Suprapubic skin (tissue), 4 donors: Measurements from ENCODE around the gene DHX40. TPM values are rescaled to one million over a fixed set of nuclear protein-coding genes. Genes with fewer than 3 reads are reported as not detected.
"Not testable (repeated sequence)": the region's sequence is repeated elsewhere in the genome, so short reads cannot be mapped to it uniquely, and the experiment has no call there.

Source experiments
- DNase-seq, 2 donors: peaks; one replicate each; pipeline ENCODE4 v3.0.0-alpha.2; 2019; ENCODE audit warnings: low spot score in 2 of 2
- H3K27ac ChIP-seq: fragments of 200-600 bp; sonication (generic); one replicate; pipeline ENCODE4 v1.5.1; 2019
- H3K27me3 ChIP-seq: fragments of 200-600 bp; sonication (generic); one replicate; pipeline ENCODE4 v1.5.1; 2019
- H3K36me3 ChIP-seq: fragments of 200-600 bp; sonication (generic); one replicate; pipeline ENCODE4 v1.5.1; 2019
- H3K4me1 ChIP-seq: fragments of 200-600 bp; sonication (generic); one replicate; pipeline ENCODE4 v1.5.1; 2019
- H3K4me3 ChIP-seq: fragments of 200-600 bp; sonication (generic); one replicate; pipeline ENCODE4 v1.5.1; 2019; ENCODE audit warnings: mild to moderate bottlenecking
- H3K9me3 ChIP-seq: fragments of 200-600 bp; sonication (generic); one replicate; pipeline ENCODE4 v1.5.1; 2019
- EP300 ChIP-seq: sonication (generic); formaldehyde crosslinking; IDR thresholded peaks from one replicate; pipeline ENCODE4 v1.6.1; 2017; ENCODE audit warnings: antibody characterized with exemption
- POLR2A ChIP-seq, 2 donors: fragments of 450-650 bp; IDR thresholded peaks; one replicate each; pipeline ENCODE4 v1.6.1; 2017; ENCODE audit warnings: antibody characterized with exemption in 2 of 2, mild to moderate bottlenecking in 2 of 2, moderate library complexity in 2 of 2
- POLR2AphosphoS5 ChIP-seq, 3 donors: sonication (generic); formaldehyde crosslinking; IDR thresholded peaks; one replicate each; pipeline ENCODE4 v1.6.1; 2017; ENCODE audit warnings: antibody characterized with exemption in 3 of 3
- WGBS: methylation state at CpG from one replicate; pipeline ENCODE4 v1.1.5; 2018; 5-methylcytosine and 5-hydroxymethylcytosine counted together
- total RNA-seq, 4 donors: library from RNA; depleted of rRNA; stranded (reverse); fragments of >200 nt; gene quantifications; one replicate each; pipeline ENCODE4 v1.1.0, GENCODE V29; 2016
- TF ChIP-seq, protein P1 (sequence below), 2 donors: fragments of 200-600 bp in 1 of 2; fragments of 450-650 bp in 1 of 2; sonication (generic) in 1 of 2; IDR thresholded peaks; one replicate each; pipeline ENCODE4 v1.5.1; 2016 to 2019; ENCODE audit warnings: antibody characterized with exemption in 2 of 2, mild to moderate bottlenecking in 1 of 2, moderate library complexity in 1 of 2

DHX40 gene
- total RNA-seq, 4 donors from 2014 or later = 30.6 to 42.9 (median 37.4) TPM

DNA sequence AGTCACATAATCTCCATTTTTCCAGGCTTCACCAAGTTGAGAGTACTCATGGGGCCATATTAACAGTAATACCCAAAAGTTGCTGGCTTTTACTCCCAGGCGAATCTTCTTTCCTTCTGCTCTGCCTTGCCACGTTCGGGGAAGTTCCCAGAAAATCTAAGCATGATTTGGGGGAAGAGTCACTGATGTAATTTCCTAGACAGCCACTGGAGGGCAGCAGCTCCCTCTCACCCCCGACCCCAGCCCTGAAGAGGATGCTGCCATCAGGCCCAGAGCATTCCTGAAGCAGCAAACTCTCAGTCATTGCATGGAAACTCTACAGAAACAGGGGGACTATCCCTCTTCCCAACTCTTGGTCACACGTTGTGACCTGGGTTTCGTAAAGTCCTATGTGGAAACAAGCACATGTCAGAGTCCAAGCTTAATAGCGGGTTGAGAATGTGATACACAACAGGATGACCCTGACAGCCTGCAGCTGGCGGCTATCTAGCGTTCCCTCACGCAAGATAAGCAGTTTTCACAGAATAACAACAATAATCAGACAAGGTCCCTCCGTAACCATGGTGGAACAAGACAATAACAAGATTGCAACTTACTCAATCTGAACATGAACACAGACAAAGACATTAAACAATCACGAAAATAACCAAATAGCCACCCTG is 43.8 kb upstream of the DHX40 start:
- TF ChIP-seq EP300 (no peak), POLR2AphosphoS5 (IDR thresholded peaks at IDR 0.05) (no peak)
- TF ChIP-seq, protein P1, sequence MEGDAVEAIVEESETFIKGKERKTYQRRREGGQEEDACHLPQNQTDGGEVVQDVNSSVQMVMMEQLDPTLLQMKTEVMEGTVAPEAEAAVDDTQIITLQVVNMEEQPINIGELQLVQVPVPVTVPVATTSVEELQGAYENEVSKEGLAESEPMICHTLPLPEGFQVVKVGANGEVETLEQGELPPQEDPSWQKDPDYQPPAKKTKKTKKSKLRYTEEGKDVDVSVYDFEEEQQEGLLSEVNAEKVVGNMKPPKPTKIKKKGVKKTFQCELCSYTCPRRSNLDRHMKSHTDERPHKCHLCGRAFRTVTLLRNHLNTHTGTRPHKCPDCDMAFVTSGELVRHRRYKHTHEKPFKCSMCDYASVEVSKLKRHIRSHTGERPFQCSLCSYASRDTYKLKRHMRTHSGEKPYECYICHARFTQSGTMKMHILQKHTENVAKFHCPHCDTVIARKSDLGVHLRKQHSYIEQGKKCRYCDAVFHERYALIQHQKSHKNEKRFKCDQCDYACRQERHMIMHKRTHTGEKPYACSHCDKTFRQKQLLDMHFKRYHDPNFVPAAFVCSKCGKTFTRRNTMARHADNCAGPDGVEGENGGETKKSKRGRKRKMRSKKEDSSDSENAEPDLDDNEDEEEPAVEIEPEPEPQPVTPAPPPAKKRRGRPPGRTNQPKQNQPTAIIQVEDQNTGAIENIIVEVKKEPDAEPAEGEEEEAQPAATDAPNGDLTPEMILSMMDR (IDR thresholded peaks at IDR 0.05) = peak; percentile 60 to 81
- no peaks in the 10 kb centered on the region for H3K4me1 ChIP-seq
- no peak overlapping the region for H3K27ac ChIP-seq
- H3K27me3 ChIP-seq = no peaks in the 10 kb centered on the region
- H3K36me3 ChIP-seq = no peaks in the 10 kb centered on the region
- DNase-seq = peak in 1 of 2 donors; percentile 63
- H3K4me3 ChIP-seq = no peak overlapping the region
- WGBS = 57% methylated on average over 12 of the region's 12 CpGs
- H3K9me3 ChIP-seq = no peaks in the 10 kb centered on the region

DNA sequence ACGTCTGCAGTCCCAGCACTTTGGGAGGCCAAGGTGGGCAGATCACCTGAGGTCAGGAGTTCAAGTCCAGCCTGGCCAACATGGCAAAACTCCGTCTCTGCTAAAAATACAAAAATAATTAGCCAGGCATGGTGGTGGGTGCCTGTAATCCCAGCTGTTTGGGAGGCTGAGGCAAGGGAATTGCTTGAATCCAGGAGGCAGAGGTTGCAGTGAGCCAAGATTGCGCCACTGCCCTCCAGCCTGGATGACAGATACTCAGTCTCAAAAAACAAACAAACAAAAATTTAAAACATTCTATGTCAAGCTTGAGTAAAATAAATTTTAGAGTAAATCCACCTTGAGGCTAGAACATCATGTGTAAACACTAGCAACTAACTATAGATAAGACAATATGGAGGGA is 40.5 kb upstream of the DHX40 start:
- not testable (repeated sequence) for H3K9me3 ChIP-seq, H3K27ac ChIP-seq, DNase-seq, H3K36me3 ChIP-seq, H3K4me1 ChIP-seq, H3K4me3 ChIP-seq, H3K27me3 ChIP-seq
- WGBS = 77% methylated on average over 3 of the region's 3 CpGs

- Histone ChIP-seq H3K27ac (no peak overlapping the region), H3K9me3 (no peaks in the 10 kb centered on the region), H3K4me3 (no peak overlapping the region), H3K36me3 (no peaks in the 10 kb centered on the region), H3K27me3 (no peaks in the 10 kb centered on the region), H3K4me1 (no peaks in the 10 kb centered on the region)
- TF ChIP-seq POLR2AphosphoS5 (IDR thresholded peaks at IDR 0.05) = no peak
- TF ChIP-seq POLR2A (IDR thresholded peaks at IDR 0.05) = no peak
- TF ChIP-seq EP300 = no peak
- TF ChIP-seq, protein P1 (IDR thresholded peaks at IDR 0.05) = no peak
- no peak for DNase-seq
- 63% methylated on average over 2 of the region's 2 CpGs for WGBS
Observed at GRCh38 chr17:59525668-59526067, 39.7 kb upstream of the DHX40 start.

- Histone ChIP-seq H3K4me1 (no peaks in the 10 kb centered on the region), H3K27me3 (no peaks in the 10 kb centered on the region), H3K4me3 (no peak overlapping the region), H3K27ac (no peak overlapping the region), H3K36me3 (no peaks in the 10 kb centered on the region), H3K9me3 (no peaks in the 10 kb centered on the region)
- WGBS = 79% methylated on average over 2 of the region's 2 CpGs
- no peak for DNase-seq
- TF ChIP-seq EP300 (no peak), POLR2A (IDR thresholded peaks at IDR 0.05) (no peak), POLR2AphosphoS5 (IDR thresholded peaks at IDR 0.05) (no peak)
- TF ChIP-seq, protein P1 (IDR thresholded peaks at IDR 0.05) = no peak
Observed at GRCh38 chr17:59526451-59526850, 39.0 kb upstream of the DHX40 start.

DNA sequence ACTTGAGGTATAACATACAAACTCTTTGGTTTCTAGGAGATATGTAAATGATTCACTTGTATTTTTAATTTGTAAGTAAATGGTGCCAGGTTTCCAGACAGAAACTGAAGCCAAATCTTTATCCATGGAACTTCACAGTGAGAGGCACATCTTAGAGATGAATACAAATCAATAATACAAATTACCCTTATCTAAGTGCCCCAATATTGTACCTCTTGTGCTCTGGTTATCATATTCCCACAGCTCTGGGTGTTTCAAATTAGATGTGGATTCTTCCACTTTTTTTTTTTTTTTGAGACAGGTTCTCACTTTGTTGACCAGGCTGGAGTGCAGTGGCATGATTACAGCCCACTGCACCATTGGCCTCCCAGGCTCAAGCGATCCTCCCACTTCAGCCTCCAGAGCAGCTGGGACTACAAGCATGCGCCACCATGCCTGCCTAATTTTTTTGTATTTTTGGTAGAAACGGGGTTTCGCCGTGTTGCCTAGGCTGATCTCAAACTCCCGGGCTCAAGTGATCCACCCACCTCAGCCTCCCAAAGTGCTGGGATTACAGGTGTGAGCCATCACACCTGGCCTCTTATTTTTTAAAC is 38.0 kb upstream of the DHX40 start:
- no peak overlapping the region for H3K4me3 ChIP-seq
- H3K36me3 ChIP-seq = no peaks in the 10 kb centered on the region
- TF ChIP-seq, protein P1 (IDR thresholded peaks at IDR 0.05) = no peak
- TF ChIP-seq EP300 = no peak
- TF ChIP-seq POLR2AphosphoS5 (IDR thresholded peaks at IDR 0.05) = no peak
- TF ChIP-seq POLR2A (IDR thresholded peaks at IDR 0.05) = no peak
- DNase-seq = no peak
- no peak overlapping the region for H3K27ac ChIP-seq
- no peaks in the 10 kb centered on the region for H3K9me3 ChIP-seq
- H3K4me1 ChIP-seq = no peaks in the 10 kb centered on the region
- 77% methylated on average over 6 of the region's 6 CpGs for whole genome bisulfite sequencing
- no peaks in the 10 kb centered on the region for H3K27me3 ChIP-seq
